Measurements from ENCODE around the gene ABCA2. TPM values are rescaled to one million over a fixed set of nuclear protein-coding genes. Genes with fewer than 3 reads are reported as not detected.

The ABCA2 gene
- total and polyA plus RNA-seq, 5 donors, result 32.2 to 42.4 (median 40.4) TPM

DNA sequence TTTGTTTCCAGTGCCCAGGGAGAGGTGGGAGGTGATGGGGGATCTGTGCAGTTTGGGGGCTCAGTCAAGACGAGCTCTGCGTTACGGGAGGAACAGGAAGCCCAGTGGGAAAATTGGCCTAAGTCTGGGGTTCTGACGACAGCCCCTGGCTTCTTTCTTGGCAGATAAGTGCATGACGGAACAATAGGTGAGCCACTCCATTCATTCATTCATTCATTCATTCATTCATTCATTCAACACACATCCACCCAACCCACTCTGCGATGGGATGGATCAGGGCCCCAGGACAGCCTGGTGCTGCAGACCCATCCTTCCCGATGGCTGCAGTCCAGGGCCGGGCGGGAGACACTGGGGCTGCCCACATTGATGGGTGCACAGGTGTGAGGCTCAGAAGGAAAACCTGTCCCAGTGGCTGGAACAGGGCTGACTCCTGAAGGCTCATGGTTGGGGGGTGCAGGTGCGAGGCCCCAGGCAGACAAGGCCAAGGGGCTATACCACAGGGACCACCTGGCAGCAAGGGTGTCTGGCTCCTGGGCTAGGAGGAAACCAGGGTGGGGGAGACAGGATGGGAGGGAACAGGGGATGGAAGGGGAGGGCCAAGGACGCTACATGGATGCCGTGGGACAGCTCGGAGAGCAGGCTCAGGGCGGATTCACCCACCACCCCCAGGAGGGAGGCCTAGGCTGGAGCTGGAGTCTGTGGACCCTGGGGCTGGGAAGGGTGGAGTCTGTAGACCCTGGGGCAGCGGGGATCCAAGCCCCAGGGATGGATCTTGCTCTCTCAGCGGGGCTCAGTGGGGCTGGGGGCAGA is 47.2 kb downstream of the ABCA2 start:
- ATAC-seq (no peak), DNase-seq (peak in 2 of 3 donors; percentile 64 to 69)
- no peaks in the 10 kb centered on the region for H3K9me3 ChIP-seq (ENCODE audit: control insufficient read depth, low read length)
- intact Hi-C loops (cut with DNase I), result loop anchor here in 1 of 4 donors (5.0 kb wide), 1 partner anchor 34 kb away; the partner anchor contains the start of gene C8G
- 72% methylated on average over 16 of the region's 16 CpGs for WGBS
- peak overlapping the region; percentile 81 for H3K27ac ChIP-seq (ENCODE audit: low read length)
- no peaks in the 10 kb centered on the region for H3K4me1 ChIP-seq (ENCODE audit: control insufficient read depth, insufficient read depth, low read length)
- no peak overlapping the region for H3K4me3 ChIP-seq (ENCODE audit: low read length)
- H3K27me3 ChIP-seq (ENCODE audit: control insufficient read depth, insufficient read depth), result no peaks in the 10 kb centered on the region

- DNase-seq (peak in 2 of 3 donors; percentile 58 to 68), ATAC-seq (no peak)
- Histone ChIP-seq H3K4me1 (ENCODE audit: control insufficient read depth, insufficient read depth, low read length) (no peaks in the 10 kb centered on the region), H3K27ac (ENCODE audit: low read length) (peak overlapping the region; percentile 0), H3K27me3 (ENCODE audit: control insufficient read depth, insufficient read depth) (no peaks in the 10 kb centered on the region), H3K4me3 (ENCODE audit: low read length) (no peak overlapping the region), H3K9me3 (ENCODE audit: control insufficient read depth, low read length) (no peaks in the 10 kb centered on the region)
- WGBS, result 78% methylated on average over 26 of the region's 26 CpGs
- intact Hi-C loops (cut with DNase I), result loop anchor here in 1 of 4 donors (5.0 kb wide), 1 partner anchor 33 kb away; the partner anchor contains the start of gene C8G
These were observed 48.1 kb downstream of the ABCA2 start for GRCh38 chr9:136979769-136980587.

- Histone ChIP-seq H3K27me3 (ENCODE audit: control insufficient read depth, insufficient read depth) (no peaks in the 10 kb centered on the region), H3K9me3 (ENCODE audit: control insufficient read depth, low read length) (no peaks in the 10 kb centered on the region), H3K4me3 (ENCODE audit: low read length) (no peak overlapping the region), H3K4me1 (ENCODE audit: control insufficient read depth, insufficient read depth, low read length) (no peaks in the 10 kb centered on the region), H3K27ac (ENCODE audit: low read length) (peak overlapping the region; percentile 0)
- DNase-seq (peak in 2 of 3 donors; percentile 76 to 83), ATAC-seq (no peak)
- intact Hi-C loops (cut with DNase I), result no loop called here
- WGBS, result 57% methylated on average over 41 of the region's 41 CpGs
These were observed 49.0 kb downstream of the ABCA2 start for GRCh38 chr9:136978865-136979544.

GRCh38 chr9:136978073-136978864 is 49.8 kb downstream of the ABCA2 start:
- intact Hi-C loops (cut with DNase I), result no loop called here
- peak; percentile 87 to 96 (median 93) for DNase-seq
- peak; percentile 39 to 50 for ATAC-seq
- WGBS, result 2% methylated on average over 78 of the region's 78 CpGs
- H3K4me1 ChIP-seq (ENCODE audit: control insufficient read depth, insufficient read depth, low read length), result no peaks in the 10 kb centered on the region
- H3K27me3 ChIP-seq (ENCODE audit: control insufficient read depth, insufficient read depth), result no peaks in the 10 kb centered on the region
- no peaks in the 10 kb centered on the region for H3K9me3 ChIP-seq (ENCODE audit: control insufficient read depth, low read length)
- peak overlapping the region; percentile 65 for H3K27ac ChIP-seq (ENCODE audit: low read length)
- peak overlapping the region; percentile 33 for H3K4me3 ChIP-seq (ENCODE audit: low read length)

DNA sequence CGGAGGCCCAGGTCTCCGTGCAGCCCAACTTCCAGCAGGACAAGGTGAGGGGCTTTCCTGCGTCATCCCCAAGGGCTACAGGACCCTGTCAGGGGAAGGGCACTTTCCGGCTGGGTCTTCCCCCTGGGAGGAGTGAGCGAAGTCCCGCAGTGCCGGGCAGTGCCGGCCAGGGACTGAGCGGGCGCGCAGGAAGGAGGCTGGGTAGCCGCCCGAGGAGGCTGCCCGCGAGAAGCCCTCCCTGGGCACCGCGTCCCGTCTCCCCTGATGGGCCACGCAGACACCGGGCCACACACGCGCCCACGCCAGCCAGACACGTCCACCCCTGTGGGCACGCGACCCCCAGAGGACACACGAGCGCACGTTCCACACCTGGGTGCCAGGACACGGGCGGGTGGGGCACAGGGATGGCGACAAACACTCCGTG is 50.4 kb downstream of the ABCA2 start:
- DNase-seq (no peak), ATAC-seq (no peak)
- intact Hi-C loops (cut with DNase I), result no loop called here
- 15% methylated on average over 33 of the region's 33 CpGs for WGBS
- H3K4me3 ChIP-seq (ENCODE audit: low read length), result peak overlapping the region; percentile 33
- H3K4me1 ChIP-seq (ENCODE audit: control insufficient read depth, insufficient read depth, low read length), result no peaks in the 10 kb centered on the region
- H3K27ac ChIP-seq (ENCODE audit: low read length), result peak overlapping the region; percentile 65
- no peaks in the 10 kb centered on the region for H3K9me3 ChIP-seq (ENCODE audit: control insufficient read depth, low read length)
- no peaks in the 10 kb centered on the region for H3K27me3 ChIP-seq (ENCODE audit: control insufficient read depth, insufficient read depth)

DNA sequence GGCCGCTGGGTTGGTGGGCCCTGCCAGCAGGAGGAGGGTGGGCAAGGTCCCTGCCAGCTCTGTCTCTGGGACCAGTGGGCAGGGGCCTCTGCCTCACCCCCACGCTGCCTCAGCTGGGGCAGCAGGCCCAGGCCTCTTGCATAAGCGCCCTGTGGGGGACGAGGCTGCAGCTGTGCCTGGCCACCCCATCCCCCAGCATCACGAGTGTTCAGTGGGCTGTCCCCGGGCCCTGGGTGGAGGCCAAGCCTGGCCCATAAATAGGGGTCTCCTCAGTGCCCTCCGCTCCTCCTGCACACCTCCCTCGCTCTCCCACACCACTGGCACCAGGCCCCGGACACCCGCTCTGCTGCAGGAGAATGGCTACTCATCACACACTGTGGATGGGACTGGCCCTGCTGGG is 50.8 kb downstream of the ABCA2 start, which contains the start of gene PTGDS:
PTGDS (plus strand) TSS at position 282 of the 400 bp plus-strand sequence; CDS start at position 357, 75 bp downstream.
- Histone ChIP-seq H3K4me1 (ENCODE audit: control insufficient read depth, insufficient read depth, low read length) (no peaks in the 10 kb centered on the region), H3K9me3 (ENCODE audit: control insufficient read depth, low read length) (no peaks in the 10 kb centered on the region), H3K4me3 (ENCODE audit: low read length) (peak within 1 kb of the TSS; percentile 33), H3K27ac (ENCODE audit: low read length) (peak within 1 kb of the TSS; percentile 72), H3K27me3 (ENCODE audit: control insufficient read depth, insufficient read depth) (no peaks in the 10 kb centered on the region)
- 49% methylated on average over 10 of the region's 10 CpGs for WGBS
- ATAC-seq, result peak; percentile 16 to 60
- intact Hi-C loops (cut with DNase I), result no loop called here
- peak; percentile 81 to 95 (median 92) for DNase-seq

- DNase-seq, result peak; percentile 74 to 90 (median 86)
- 25% methylated on average over 14 of the region's 14 CpGs for WGBS
- intact Hi-C loops (cut with DNase I), result no loop called here
- Histone ChIP-seq H3K4me1 (ENCODE audit: control insufficient read depth, insufficient read depth, low read length) (no peaks in the 10 kb centered on the region), H3K4me3 (ENCODE audit: low read length) (no peak overlapping the region), H3K9me3 (ENCODE audit: control insufficient read depth, low read length) (no peaks in the 10 kb centered on the region), H3K27me3 (ENCODE audit: control insufficient read depth, insufficient read depth) (no peaks in the 10 kb centered on the region), H3K27ac (ENCODE audit: low read length) (no peak overlapping the region)
- ATAC-seq, result peak; percentile 2 to 4
These were observed 52.4 kb downstream of the ABCA2 start for GRCh38 chr9:136975644-136976043.

DNA sequence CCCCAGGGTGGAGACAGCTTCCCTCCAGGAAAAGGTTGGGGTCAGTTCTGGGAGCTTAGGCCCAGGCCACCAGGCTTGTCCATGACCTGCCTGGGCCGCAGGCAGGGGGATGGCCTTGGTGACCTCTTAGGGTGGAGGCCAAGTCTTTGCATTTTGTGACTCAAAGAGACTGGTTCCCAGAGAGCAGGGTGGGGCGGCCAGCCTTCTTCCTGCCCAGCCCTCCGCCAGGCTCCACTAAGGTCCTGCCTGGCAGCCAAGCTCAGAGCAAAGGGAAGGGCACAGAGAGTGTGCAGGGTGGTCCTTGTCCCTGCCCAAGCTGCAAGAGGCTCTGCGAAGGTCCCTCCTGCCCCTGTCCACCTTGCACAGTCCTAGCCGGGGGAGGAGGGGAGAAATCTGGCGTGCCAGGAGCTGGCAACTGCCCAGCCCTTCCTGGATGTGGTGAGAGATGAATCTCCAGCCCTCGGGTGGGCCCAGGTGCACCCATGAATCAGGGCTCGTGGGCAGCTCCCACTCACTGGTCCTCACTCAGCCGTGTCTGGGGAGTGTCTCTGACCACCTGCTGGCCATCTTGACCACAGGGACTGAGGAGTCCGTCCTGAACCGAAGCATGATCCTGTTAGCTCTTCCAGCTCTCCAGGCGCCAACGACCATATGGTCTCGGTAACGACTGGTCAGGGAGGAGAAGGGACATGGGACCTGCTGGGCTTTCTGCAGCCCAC is 53.1 kb downstream of the ABCA2 start:
- no peaks in the 10 kb centered on the region for H3K9me3 ChIP-seq (ENCODE audit: control insufficient read depth, low read length)
- intact Hi-C loops (cut with DNase I), result no loop called here
- ATAC-seq (peak; percentile 1 to 45), DNase-seq (peak in 2 of 3 donors; percentile 72 to 82)
- 59% methylated on average over 15 of the region's 15 CpGs for WGBS
- no peak overlapping the region for H3K4me3 ChIP-seq (ENCODE audit: low read length)
- H3K4me1 ChIP-seq (ENCODE audit: control insufficient read depth, insufficient read depth, low read length), result no peaks in the 10 kb centered on the region
- H3K27ac ChIP-seq (ENCODE audit: low read length), result peak overlapping the region; percentile 34
- no peaks in the 10 kb centered on the region for H3K27me3 ChIP-seq (ENCODE audit: control insufficient read depth, insufficient read depth)

DNA sequence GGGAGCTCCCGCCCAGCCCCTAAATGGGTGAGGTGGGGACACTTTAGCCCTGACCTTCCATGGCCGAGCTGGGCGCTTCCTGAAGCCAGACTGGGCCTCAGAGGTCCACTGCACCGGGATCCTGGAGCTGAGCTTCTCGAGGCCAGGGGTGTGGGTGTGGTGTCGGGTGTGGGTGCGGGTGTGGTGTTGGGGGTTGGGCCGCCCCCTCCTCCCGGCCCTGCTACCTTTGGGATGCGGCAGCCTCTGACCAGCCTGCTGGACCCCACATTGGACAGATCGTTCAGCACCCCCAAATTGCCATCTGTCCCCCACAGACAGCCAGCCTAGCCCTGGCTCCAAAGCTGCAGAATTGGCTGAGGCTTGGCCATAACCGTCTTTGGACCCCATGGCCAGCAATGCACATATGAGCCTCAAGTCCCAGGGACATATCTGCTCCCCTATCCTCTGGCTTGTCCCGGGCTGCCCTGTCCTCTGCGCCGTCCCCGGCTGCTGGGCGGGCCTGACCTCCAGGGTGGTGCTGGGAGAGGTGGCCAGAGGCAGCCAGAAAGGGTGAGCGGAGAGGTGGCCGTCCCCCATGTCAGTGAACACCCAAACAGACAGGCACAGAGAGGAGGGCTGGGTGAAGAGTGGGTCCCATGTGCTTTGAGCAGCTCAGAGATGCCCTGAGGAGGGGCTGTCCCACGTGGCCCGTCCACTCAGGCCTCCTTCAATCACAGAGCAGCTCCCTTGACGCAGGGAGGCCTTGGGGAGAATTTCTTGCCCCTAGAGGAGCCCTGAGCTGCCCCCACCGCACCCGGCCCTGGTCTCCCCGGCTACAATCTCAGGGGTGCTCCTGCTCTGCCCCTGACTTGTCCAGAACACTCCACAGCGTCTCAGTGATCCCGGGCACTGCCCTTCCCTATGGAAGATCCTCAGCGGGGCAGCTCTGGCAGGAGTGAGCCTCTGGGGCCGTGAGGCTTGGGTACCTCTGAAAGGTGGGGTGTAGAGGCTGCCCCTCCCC is 54.1 kb downstream of the ABCA2 start:
- Histone ChIP-seq H3K4me1 (ENCODE audit: control insufficient read depth, insufficient read depth, low read length) (no peaks in the 10 kb centered on the region), H3K27ac (ENCODE audit: low read length) (no peak overlapping the region), H3K9me3 (ENCODE audit: control insufficient read depth, low read length) (no peaks in the 10 kb centered on the region), H3K27me3 (ENCODE audit: control insufficient read depth, insufficient read depth) (no peaks in the 10 kb centered on the region), H3K4me3 (ENCODE audit: low read length) (no peak overlapping the region)
- intact Hi-C loops (cut with DNase I), result no loop called here
- WGBS, result 88% methylated on average over 29 of the region's 29 CpGs
- DNase-seq, result peak in 1 of 3 donors; percentile 14
- ATAC-seq, result no peak

All from right cardiac atrium (tissue), 5 donors.